GM12878 (cell line): ENCODE measurements around the gene TDRD15. TPM values are rescaled to one million over a fixed set of nuclear protein-coding genes. Genes with fewer than 3 reads are reported as not detected.

Source experiments
- ATAC-seq: fragments of 200-7000 bp; cut with Tn5 transposase; 3 replicates; pipeline ENCODE4 v1.9.1; 2020; ENCODE audit warnings: mild to moderate bottlenecking, moderate library complexity
- BruUV-seq: library from RNA; stranded (reverse); fragments of 400-500 nt; replicated peaks from 2 replicates; lab custom pipeline; 2021; lab: Mats Ljungman, UMichigan
- CTCF ChIA-PET: fragments of 300-600 bp; sonication (Branson Sonifier 250); formaldehyde crosslinking; extraction: SDS; loops from one replicate; lab custom pipeline; 2021; ENCODE audit warnings: inconsistent platforms; lab: Yijun Ruan, JAX
- POLR2A ChIA-PET: fragments of 350-600 bp; formaldehyde crosslinking; extraction: SDS; loops from one replicate; lab custom pipeline; 2021; ENCODE audit warnings: inconsistent platforms; lab: Charles Lee
- RAD21 ChIA-PET: fragments of 300-600 bp; sonication (Branson Sonifier 250); formaldehyde crosslinking; loops from one replicate; lab custom pipeline; 2023; ENCODE audit warnings: antibody characterized with exemption; ENCODE audit not compliant: unreplicated experiment; lab: Charles Lee
- SMC1A ChIA-PET: fragments of 300-600 bp; sonication (Branson Sonifier 250); formaldehyde crosslinking; loops from one replicate; lab custom pipeline; 2023; ENCODE audit not compliant: unreplicated experiment, uncharacterized antibody; lab: Charles Lee
- DNase-seq: peaks from one replicate; pipeline ENCODE4 v3.0.0-alpha.2; 2011; ENCODE audit warnings: low read depth, low spot score
- FAIRE-seq: peaks from 3 replicates; lab custom pipeline; 2011; peaks lifted over from hg19 to GRCh38; lab: Jason Lieb, UNC
- H2AFZ ChIP-seq: 2 replicates; pipeline ENCODE4 v1.6.0; 2011; ENCODE audit warnings: low read depth, low read length, control low read depth; ENCODE audit not compliant: control insufficient read depth
- H3K27ac ChIP-seq: 2 replicates; pipeline ENCODE4 v1.5.1; 2011; ENCODE audit warnings: control low read depth; ENCODE audit not compliant: control insufficient read depth, insufficient read depth
- H3K27me3 ChIP-seq, 2 experiments: replicated peaks in 1 of 2; 2 replicates each; pipeline versions ENCODE4 v1.6.0 to v1.6.1; 2011; ENCODE audit warnings: low read length in 1 of 2; ENCODE audit not compliant: control insufficient read depth in 2 of 2, insufficient read depth in 2 of 2
- H3K36me3 ChIP-seq, 2 experiments: 2 replicates each; pipeline ENCODE4 v1.5.1; 2011; ENCODE audit warnings: low read length in 1 of 2; ENCODE audit not compliant: control insufficient read depth in 2 of 2, insufficient read depth in 2 of 2
- H3K4me1 ChIP-seq: 2 replicates; pipeline ENCODE4 v1.6.1; 2011; ENCODE audit warnings: mild to moderate bottlenecking, low read length, moderate library complexity, mixed read lengths; ENCODE audit not compliant: control insufficient read depth, insufficient read depth
- H3K4me2 ChIP-seq: 2 replicates; pipeline ENCODE4 v1.6.0; 2011; ENCODE audit warnings: control low read depth; ENCODE audit not compliant: control insufficient read depth, insufficient read depth
- H3K4me3 ChIP-seq: fragments of 200-600 bp; sonication (generic); 2 replicates; pipeline ENCODE4 v1.5.1; 2016
- H3K79me2 ChIP-seq: 2 replicates; pipeline ENCODE4 v1.6.0; 2011; ENCODE audit warnings: low read length; ENCODE audit not compliant: control insufficient read depth, insufficient read depth
- H3K9ac ChIP-seq: 2 replicates; pipeline ENCODE4 v1.8.0; 2011; ENCODE audit warnings: low read length, control low read depth, mixed read lengths; ENCODE audit not compliant: control insufficient read depth, insufficient read depth
- H3K9me3 ChIP-seq: replicated peaks from 3 replicates; pipeline ENCODE4 v1.5.1; 2011; ENCODE audit warnings: mild to moderate bottlenecking, low read length; ENCODE audit not compliant: control insufficient read depth, insufficient read depth
- H4K20me1 ChIP-seq: 2 replicates; pipeline ENCODE4 v1.6.0; 2011; ENCODE audit not compliant: control insufficient read depth, insufficient read depth
- DPF2 ChIP-seq: fragments of 450-650 bp; IDR thresholded peaks from 2 replicates; pipeline ENCODE4 v1.6.1; 2017; ENCODE audit warnings: mild to moderate bottlenecking
- PML ChIP-seq: IDR thresholded peaks from 2 replicates; pipeline ENCODE4 v1.6.1; 2012; ENCODE audit warnings: low read length, inconsistent platforms
- SMARCA5 ChIP-seq: fragments of 450-650 bp; IDR thresholded peaks from 2 replicates; pipeline ENCODE4 v1.6.1; 2017; ENCODE audit warnings: mild to moderate bottlenecking
- SUZ12 ChIP-seq: fragments of 200-600 bp; sonication (generic); IDR thresholded peaks from one replicate; pipeline ENCODE4 v1.6.1; 2018; ENCODE audit warnings: antibody characterized with exemption, mild to moderate bottlenecking; ENCODE audit not compliant: unreplicated experiment
- WGBS: methylation state at CpG from one replicate; pipeline ENCODE4 v1.1.6; 2016; ENCODE audit warnings: low lambda C conversion rate; ENCODE audit not compliant: insufficient replicate concordance, insufficient coverage; ENCODE audit errors: missing lambda C conversion rate; 5-methylcytosine and 5-hydroxymethylcytosine counted together
- in situ Hi-C: fragments of 300-500 bp; cut with MboI; formaldehyde crosslinking; loops from 9 replicates; pipeline ENCODE4 v1.14.3; 2018; ENCODE audit warnings: mixed read lengths
- intact Hi-C: fragments of 100-400 bp; cut with micrococcal nuclease; formaldehyde crosslinking; loops from one replicate; pipeline ENCODE4 v1.14.2; 2022; ENCODE audit not compliant: unreplicated experiment
- polyA plus RNA-seq, 11 experiments: library from polyadenylated mRNA; depleted of rRNA in 4 of 11; unstranded in 6 of 11; stranded (reverse) in 5 of 11; fragments of >200 nt; fragmentation: Nextera tagmentation in 4 of 11; fragmentation: Illumina TruSeq in 1 of 11; extraction: Ambion mirVana in 4 of 11; extraction: Trizol in 1 of 11; gene quantifications; 1 replicate in 1 of 11; 2 replicates in 10 of 11; pipeline versions ENCODE4 v1.2.1 to v1.2.3, GENCODE V29; 2011 to 2016; ENCODE audit warnings: inconsistent platforms in 2 of 11, missing spikeins in 2 of 11, low read depth in 1 of 11
- total RNA-seq, 4 experiments: library from RNA; depleted of rRNA in 3 of 4; stranded (reverse); fragments of >200 nt in 3 of 4; fragmentation: Illumina TruSeq in 1 of 4; extraction: Trizol in 1 of 4; gene quantifications; 2 replicates each; pipeline versions ENCODE4 v1.2.1 to v1.2.3, GENCODE V29; 2013 to 2021
- TF ChIP-seq, protein P1 (sequence below): fragments of 450-650 bp; IDR thresholded peaks from 2 replicates; pipeline ENCODE4 v1.6.1; 2018; ENCODE audit warnings: borderline replicate concordance, mild to moderate bottlenecking; ENCODE audit not compliant: partially characterized antibody

TDRD15 gene
- total and polyA plus RNA-seq, 10 of the 15 experiments (the other 5 are each of a cell fraction or from before 2014, with no cell fraction given) = not detected

DNA sequence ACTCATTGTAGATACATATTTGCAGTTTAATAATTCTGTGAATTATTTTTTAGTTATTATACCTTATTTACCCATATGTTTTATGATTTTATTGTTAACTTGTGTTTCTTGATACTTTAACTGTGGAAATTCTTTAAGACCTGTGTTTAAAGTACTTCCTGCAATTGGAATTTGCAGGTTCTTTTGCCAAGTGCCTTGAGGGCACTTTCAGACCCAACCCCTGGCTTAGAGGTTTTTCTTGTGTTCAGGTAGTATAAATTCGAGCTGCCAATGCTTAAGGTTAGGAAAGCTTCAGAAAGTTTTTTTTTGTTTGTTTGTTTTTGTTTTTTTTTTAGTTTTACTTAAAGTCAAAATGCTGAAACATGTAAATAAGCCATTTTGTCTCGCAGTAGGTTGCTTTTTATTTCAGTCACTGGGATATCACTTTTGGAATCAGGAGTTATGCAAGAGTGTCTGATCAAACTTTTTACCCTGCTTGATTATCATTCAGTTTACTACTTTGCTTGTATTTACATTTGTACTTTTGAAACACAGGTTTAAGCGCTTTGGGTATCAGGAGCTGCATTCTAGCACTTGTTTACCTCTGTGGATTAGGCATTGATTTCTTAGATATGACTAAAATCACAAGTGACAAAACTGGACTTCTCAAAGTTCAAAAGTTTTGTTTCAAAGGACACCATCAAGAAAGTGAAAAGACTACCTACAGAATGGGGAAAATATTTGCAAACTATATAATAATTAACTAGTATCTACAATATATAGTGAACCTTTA is 31.8 kb downstream of the TDRD15 start:
- in situ Hi-C loops = no loop called here
- Histone ChIP-seq H3K36me3 (no peaks in the 10 kb centered on the region), H3K4me1 (no peaks in the 10 kb centered on the region), H3K79me2 (no peaks in the 10 kb centered on the region), H4K20me1 (no peaks in the 10 kb centered on the region), H3K4me2 (no peak overlapping the region), H3K9me3 (no peaks in the 10 kb centered on the region), H3K9ac (no peak overlapping the region), H3K27ac (no peak overlapping the region), H2AFZ (no peak overlapping the region), H3K27me3 (no peaks in the 10 kb centered on the region), H3K4me3 (no peak overlapping the region)
- POLR2A ChIA-PET = no interaction called here
- CTCF ChIA-PET = no interaction called here
- no TSS peak for BruUV-seq
- intact Hi-C loops = no loop called here
- ATAC-seq (no peak), DNase-seq (no peak), FAIRE-seq (no peak)
- SMC1A ChIA-PET = no interaction called here
- TF ChIP-seq DPF2 (no peak), SMARCA5 (no peak), PML (no peak), SUZ12 (no peak)
- TF ChIP-seq, protein P1, sequence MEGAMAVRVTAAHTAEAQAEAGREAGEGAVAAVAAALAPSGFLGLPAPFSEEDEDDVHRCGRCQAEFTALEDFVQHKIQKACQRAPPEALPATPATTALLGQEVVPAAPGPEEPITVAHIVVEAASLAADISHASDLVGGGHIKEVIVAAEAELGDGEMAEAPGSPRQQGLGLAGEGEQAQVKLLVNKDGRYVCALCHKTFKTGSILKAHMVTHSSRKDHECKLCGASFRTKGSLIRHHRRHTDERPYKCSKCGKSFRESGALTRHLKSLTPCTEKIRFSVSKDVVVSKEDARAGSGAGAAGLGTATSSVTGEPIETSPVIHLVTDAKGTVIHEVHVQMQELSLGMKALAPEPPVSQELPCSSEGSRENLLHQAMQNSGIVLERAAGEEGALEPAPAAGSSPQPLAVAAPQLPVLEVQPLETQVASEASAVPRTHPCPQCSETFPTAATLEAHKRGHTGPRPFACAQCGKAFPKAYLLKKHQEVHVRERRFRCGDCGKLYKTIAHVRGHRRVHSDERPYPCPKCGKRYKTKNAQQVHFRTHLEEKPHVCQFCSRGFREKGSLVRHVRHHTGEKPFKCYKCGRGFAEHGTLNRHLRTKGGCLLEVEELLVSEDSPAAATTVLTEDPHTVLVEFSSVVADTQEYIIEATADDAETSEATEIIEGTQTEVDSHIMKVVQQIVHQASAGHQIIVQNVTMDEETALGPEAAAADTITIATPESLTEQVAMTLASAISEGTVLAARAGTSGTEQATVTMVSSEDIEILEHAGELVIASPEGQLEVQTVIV = no peak
- RAD21 ChIA-PET = no interaction called here
- 1% methylated on average over 3 of the region's 3 CpGs for WGBS
